Neural progenitor cell (in vitro differentiated cells): ENCODE results near the gene BTK. TPM values are rescaled to one million over a fixed set of nuclear protein-coding genes. Genes with fewer than 3 reads are reported as not detected.

Experiments used
- DNase-seq: peaks from one replicate; pipeline ENCODE4 v3.0.0-alpha.2; 2016; ENCODE audit warnings: low spot score
- H2AFZ ChIP-seq: fragments of 200-600 bp; sonication (generic); replicated peaks from 2 replicates; pipeline ENCODE4 v1.6.1; 2016; ENCODE audit warnings: antibody characterized with exemption
- H3F3A ChIP-seq: fragments of 200-600 bp; sonication (generic); 2 replicates; pipeline ENCODE4 v1.6.1; 2016; ENCODE audit warnings: antibody characterized with exemption, low read depth
- H3K27ac ChIP-seq: fragments of 200-600 bp; sonication (generic); 2 replicates; pipeline ENCODE4 v1.5.1; 2016; ENCODE audit warnings: mild to moderate bottlenecking
- H3K27me3 ChIP-seq: fragments of 200-600 bp; sonication (generic); 2 replicates; pipeline ENCODE4 v1.6.1; 2016; ENCODE audit warnings: mild to moderate bottlenecking, moderate library complexity
- H3K36me3 ChIP-seq: fragments of 200-600 bp; sonication (generic); 2 replicates; pipeline ENCODE4 v1.5.1; 2016
- H3K4me1 ChIP-seq: fragments of 200-600 bp; sonication (generic); 2 replicates; pipeline ENCODE4 v1.6.1; 2016; ENCODE audit warnings: mixed run types
- H3K4me2 ChIP-seq: fragments of 200-600 bp; sonication (generic); 2 replicates; pipeline ENCODE4 v1.6.1; 2016
- H3K4me3 ChIP-seq: fragments of 200-600 bp; sonication (generic); 2 replicates; pipeline ENCODE4 v1.5.1; 2016
- H3K79me2 ChIP-seq: fragments of 200-600 bp; sonication (generic); 2 replicates; pipeline ENCODE4 v1.6.1; 2016; ENCODE audit warnings: low read depth
- H3K9ac ChIP-seq: fragments of 200-600 bp; sonication (generic); 2 replicates; pipeline ENCODE4 v1.6.1; 2016
- H3K9me3 ChIP-seq: fragments of 200-600 bp; sonication (generic); 2 replicates; pipeline ENCODE4 v1.5.1; 2016; ENCODE audit warnings: low read depth
- H4K20me1 ChIP-seq: fragments of 200-600 bp; sonication (generic); 2 replicates; pipeline ENCODE4 v1.6.1; 2016; ENCODE audit warnings: low read depth
- H3K27ac Mint-ChIP-seq: 3 replicates; pipeline ENCODE4 v1.8.0; 2021; ENCODE audit warnings: mixed read lengths
- H3K27me3 Mint-ChIP-seq: 2 replicates; pipeline ENCODE4 v1.8.0; 2022; ENCODE audit warnings: low read depth, mild to moderate bottlenecking, inconsistent platforms, moderate library complexity, mixed read lengths; ENCODE audit not compliant: insufficient read depth
- H3K36me3 Mint-ChIP-seq: 3 replicates; pipeline ENCODE4 v1.8.0; 2021; ENCODE audit warnings: mixed read lengths
- H3K4me1 Mint-ChIP-seq: 3 replicates; pipeline ENCODE4 v1.8.0; 2021; ENCODE audit warnings: mixed read lengths
- H3K4me3 Mint-ChIP-seq: 3 replicates; pipeline ENCODE4 v1.8.0; 2021; ENCODE audit warnings: mild to moderate bottlenecking, moderate library complexity, mixed read lengths
- H3K9me3 Mint-ChIP-seq: 3 replicates; pipeline ENCODE4 v1.8.0; 2020; ENCODE audit warnings: mixed read lengths
- CTCF ChIP-seq: fragments of 200-600 bp; sonication (generic); IDR thresholded peaks from 2 replicates; pipeline ENCODE4 v1.5.1; 2017; ENCODE audit warnings: antibody characterized with exemption, mild to moderate bottlenecking
- EZH2 ChIP-seq: fragments of 200-600 bp; sonication (generic); IDR thresholded peaks from 2 replicates; pipeline ENCODE4 v1.6.1; 2017; ENCODE audit warnings: antibody characterized with exemption, mild to moderate bottlenecking, moderate library complexity
- EZH2phosphoT487 ChIP-seq: fragments of 200-600 bp; sonication (generic); IDR thresholded peaks from 2 replicates; pipeline ENCODE4 v1.6.1; 2017; ENCODE audit warnings: antibody characterized with exemption
- total RNA-seq: library from RNA; depleted of rRNA; stranded (reverse); fragments of >200 nt; gene quantifications from 2 replicates; pipeline ENCODE4 v1.2.3, GENCODE V29; 2015; ENCODE audit warnings: low replicate concordance

BTK gene
- total RNA-seq, 1 donor from 2014 or later, result not detected

- Histone ChIP-seq H3K4me2 (no peak overlapping the region), H3K27me3 (no peaks in the 10 kb centered on the region), H3K4me3 (no peak overlapping the region), H3K9me3 (peaks cover 5% of the 10 kb centered on the region), H3K36me3 (no peaks in the 10 kb centered on the region), H3K27ac (no peak overlapping the region), H3K4me1 (peaks cover 3% of the 10 kb centered on the region), H3F3A (peaks cover 13% of the 10 kb centered on the region), H2AFZ (no peak overlapping the region), H3K9ac (no peak overlapping the region), H3K79me2 (peaks cover 13% of the 10 kb centered on the region), H4K20me1 (no peaks in the 10 kb centered on the region)
- Mint-ChIP-seq H3K27me3 (peaks cover 16% of the 10 kb centered on the region), H3K27ac (peak overlapping the region; percentile 50), H3K36me3 (peaks cover 4% of the 10 kb centered on the region), H3K4me1 (peaks cover 21% of the 10 kb centered on the region), H3K9me3 (peaks cover 4% of the 10 kb centered on the region), H3K4me3 (peak overlapping the region; percentile 58)
- DNase-seq, result no peak
- TF ChIP-seq EZH2phosphoT487 (no peak), CTCF (no peak), EZH2 (no peak)
These were observed 30.7 kb upstream of the BTK start for GRCh38 chrX:101416691-101417090.

GRCh38 chrX:101415180-101416145 is 29.5 kb upstream of the BTK start:
- Mint-ChIP-seq H3K27me3 (peaks cover 14% of the 10 kb centered on the region), H3K4me1 (peaks cover 25% of the 10 kb centered on the region), H3K36me3 (no peaks in the 10 kb centered on the region), H3K27ac (peak overlapping the region; percentile 86), H3K9me3 (peaks cover 2% of the 10 kb centered on the region), H3K4me3 (peak overlapping the region; percentile 7)
- H3K9me3 ChIP-seq, result peaks cover 5% of the 10 kb centered on the region
- peaks cover 13% of the 10 kb centered on the region for H3F3A ChIP-seq
- H3K9ac ChIP-seq, result no peak overlapping the region
- H3K4me2 ChIP-seq, result no peak overlapping the region
- no peaks in the 10 kb centered on the region for H3K36me3 ChIP-seq
- no peak overlapping the region for H3K4me3 ChIP-seq
- peak; percentile 72 for TF ChIP-seq CTCF
- TF ChIP-seq EZH2, result no peak
- H3K79me2 ChIP-seq, result peaks cover 25% of the 10 kb centered on the region
- peak; percentile 67 for DNase-seq
- no peak overlapping the region for H3K27ac ChIP-seq
- H2AFZ ChIP-seq, result no peak overlapping the region
- no peaks in the 10 kb centered on the region for H3K27me3 ChIP-seq
- no peaks in the 10 kb centered on the region for H4K20me1 ChIP-seq
- H3K4me1 ChIP-seq, result peaks cover 3% of the 10 kb centered on the region

GRCh38 chrX:101411984-101412383 is 26.0 kb upstream of the BTK start:
- Histone ChIP-seq H2AFZ (no peak overlapping the region), H3K79me2 (peaks cover 52% of the 10 kb centered on the region), H3K9ac (no peak overlapping the region), H3K4me3 (no peak overlapping the region), H3K9me3 (no peaks in the 10 kb centered on the region), H3K27ac (no peak overlapping the region), H3K36me3 (no peaks in the 10 kb centered on the region), H3K27me3 (no peaks in the 10 kb centered on the region), H4K20me1 (no peaks in the 10 kb centered on the region), H3K4me1 (no peaks in the 10 kb centered on the region), H3F3A (peaks cover 13% of the 10 kb centered on the region), H3K4me2 (no peak overlapping the region)
- Mint-ChIP-seq H3K27me3 (peaks cover 9% of the 10 kb centered on the region), H3K9me3 (peaks cover 2% of the 10 kb centered on the region), H3K36me3 (no peaks in the 10 kb centered on the region), H3K27ac (no peak overlapping the region), H3K4me1 (peaks cover 19% of the 10 kb centered on the region), H3K4me3 (no peak overlapping the region)
- no peak for DNase-seq
- TF ChIP-seq EZH2phosphoT487 (no peak), EZH2 (no peak), CTCF (no peak)
